Breast epithelium (tissue), 4 donors: ENCODE results near the gene APOL4. TPM values are rescaled to one million over a fixed set of nuclear protein-coding genes. Genes with fewer than 3 reads are reported as not detected.
A peak's percentile ranks its signal among the peaks of the same experiment; 100 is the strongest.
"Not testable (repeated sequence)": the region's sequence is repeated elsewhere in the genome, so short reads cannot be mapped to it uniquely, and the experiment has no call there.

ENCODE experiments used
- DNase-seq, 2 donors: peaks; one replicate each; pipeline ENCODE4 v3.0.0-alpha.2; 2019; ENCODE audit warnings: low spot score in 2 of 2
- H3K27ac ChIP-seq, 2 donors: fragments of 200-600 bp; sonication (generic) in 1 of 2; one replicate each; pipeline ENCODE4 v1.5.1; 2016 to 2019; ENCODE audit warnings: mild to moderate bottlenecking in 1 of 2
- H3K27me3 ChIP-seq, 2 donors: fragments of 200-600 bp; sonication (generic) in 1 of 2; one replicate each; pipeline versions ENCODE4 v1.5.1 to v1.6.0; 2017 to 2019; ENCODE audit warnings: control low read depth in 1 of 2, mild to moderate bottlenecking in 1 of 2
- H3K36me3 ChIP-seq: fragments of 200-600 bp; one replicate; pipeline ENCODE4 v1.5.1; 2019
- H3K4me1 ChIP-seq, 2 donors: fragments of 200-600 bp; sonication (generic); one replicate each; pipeline ENCODE4 v1.5.1; 2016 to 2019; ENCODE audit warnings: control low read depth in 1 of 2
- H3K4me3 ChIP-seq, 3 donors: fragments of 200-600 bp; sonication (generic); 1 replicate in 2 of 3; 2 replicates in 1 of 3; pipeline ENCODE4 v1.5.1; 2016 to 2019; ENCODE audit warnings: mild to moderate bottlenecking in 3 of 3, moderate library complexity in 2 of 3
- H3K9me3 ChIP-seq, 2 donors: fragments of 200-600 bp; sonication (generic) in 1 of 2; one replicate each; pipeline ENCODE4 v1.5.1; 2016 to 2019; ENCODE audit warnings: control low read depth in 1 of 2
- POLR2A ChIP-seq: fragments of 450-650 bp; IDR thresholded peaks from one replicate; pipeline ENCODE4 v1.6.1; 2016; ENCODE audit warnings: antibody characterized with exemption, mild to moderate bottlenecking, moderate library complexity
- POLR2AphosphoS5 ChIP-seq, 3 donors: sonication (generic); formaldehyde crosslinking; IDR thresholded peaks; one replicate each; pipeline ENCODE4 v1.6.1; 2017; ENCODE audit warnings: antibody characterized with exemption in 3 of 3
- intact Hi-C: fragments of 100-400 bp; cut with DNase I; formaldehyde crosslinking; loops from one replicate; pipeline ENCODE4 v1.15.1; 2023; ENCODE audit warnings: low total_unique reads
- total RNA-seq, 3 donors: library from RNA; depleted of rRNA; stranded (reverse); fragments of >200 nt; gene quantifications; one replicate each; pipeline ENCODE4 v1.1.0, GENCODE V29; 2016
- TF ChIP-seq, protein P1 (sequence below), 3 donors: fragments of 450-650 bp; IDR thresholded peaks; one replicate each; pipeline ENCODE4 v1.5.1; 2016 to 2017; ENCODE audit warnings: antibody characterized with exemption in 3 of 3, mild to moderate bottlenecking in 3 of 3, moderate library complexity in 3 of 3

The APOL4 gene
- total RNA-seq, 3 donors from 2014 or later, result 4.9 to 41.3 (median 15.0) TPM

DNA sequence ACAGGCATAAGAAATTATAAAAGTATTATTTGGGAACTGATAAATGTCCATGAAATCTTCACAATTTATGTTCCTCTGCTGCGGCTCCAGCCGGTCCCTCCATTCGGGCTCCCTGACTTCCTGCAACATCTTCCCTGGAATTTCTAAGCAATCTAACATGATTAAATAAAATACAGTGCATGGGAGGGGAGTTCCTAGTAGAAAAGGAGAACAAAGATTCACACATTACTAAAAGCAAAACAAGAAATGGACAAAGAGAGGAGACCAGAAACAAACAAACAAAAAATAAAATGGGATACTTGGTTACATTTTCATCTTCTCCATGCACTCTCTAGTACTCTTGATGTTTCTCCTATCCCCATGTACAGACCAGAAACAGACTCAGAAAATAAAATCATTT, 8.6 kb upstream of the APOL4 start:
- TF ChIP-seq POLR2A (no peak), POLR2AphosphoS5 (IDR thresholded peaks at IDR 0.05) (no peak)
- TF ChIP-seq, protein P1, sequence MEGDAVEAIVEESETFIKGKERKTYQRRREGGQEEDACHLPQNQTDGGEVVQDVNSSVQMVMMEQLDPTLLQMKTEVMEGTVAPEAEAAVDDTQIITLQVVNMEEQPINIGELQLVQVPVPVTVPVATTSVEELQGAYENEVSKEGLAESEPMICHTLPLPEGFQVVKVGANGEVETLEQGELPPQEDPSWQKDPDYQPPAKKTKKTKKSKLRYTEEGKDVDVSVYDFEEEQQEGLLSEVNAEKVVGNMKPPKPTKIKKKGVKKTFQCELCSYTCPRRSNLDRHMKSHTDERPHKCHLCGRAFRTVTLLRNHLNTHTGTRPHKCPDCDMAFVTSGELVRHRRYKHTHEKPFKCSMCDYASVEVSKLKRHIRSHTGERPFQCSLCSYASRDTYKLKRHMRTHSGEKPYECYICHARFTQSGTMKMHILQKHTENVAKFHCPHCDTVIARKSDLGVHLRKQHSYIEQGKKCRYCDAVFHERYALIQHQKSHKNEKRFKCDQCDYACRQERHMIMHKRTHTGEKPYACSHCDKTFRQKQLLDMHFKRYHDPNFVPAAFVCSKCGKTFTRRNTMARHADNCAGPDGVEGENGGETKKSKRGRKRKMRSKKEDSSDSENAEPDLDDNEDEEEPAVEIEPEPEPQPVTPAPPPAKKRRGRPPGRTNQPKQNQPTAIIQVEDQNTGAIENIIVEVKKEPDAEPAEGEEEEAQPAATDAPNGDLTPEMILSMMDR (IDR thresholded peaks at IDR 0.05), result no peak
- no peaks in the 10 kb centered on the region for H3K27me3 ChIP-seq
- intact Hi-C loops, result no loop called here
- DNase-seq, result no peak
- no peaks in the 10 kb centered on the region for H3K4me1 ChIP-seq
- no peak overlapping the region for H3K27ac ChIP-seq
- no peaks in the 10 kb centered on the region for H3K36me3 ChIP-seq
- no peaks in the 10 kb centered on the region for H3K9me3 ChIP-seq
- H3K4me3 ChIP-seq, result no peak overlapping the region

DNA sequence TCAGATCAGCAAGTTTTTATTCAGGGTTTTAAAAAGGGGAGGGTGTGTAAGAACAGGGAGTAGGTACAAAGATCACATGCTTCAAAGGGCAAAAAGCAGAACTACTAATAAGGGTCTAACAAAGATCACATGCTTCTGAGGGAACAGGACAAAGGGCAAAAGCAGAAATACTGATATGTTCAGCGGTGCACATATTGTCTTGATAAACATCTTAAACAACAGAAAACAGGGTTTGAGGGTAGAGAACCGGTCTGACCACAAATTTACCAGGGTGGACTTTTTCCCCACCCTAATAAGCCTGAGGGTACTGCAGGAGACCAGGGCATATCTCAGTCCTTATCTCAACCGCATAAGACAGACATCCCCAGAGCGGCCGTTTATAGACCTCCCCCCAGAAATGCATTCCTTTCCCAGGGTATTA, 7.9 kb upstream of the APOL4 start:
- DNase-seq, H3K27ac ChIP-seq, H3K36me3 ChIP-seq, H3K9me3 ChIP-seq, H3K4me3 ChIP-seq, H3K4me1 ChIP-seq, intact Hi-C loops, H3K27me3 ChIP-seq: not testable (repeated sequence)

DNA sequence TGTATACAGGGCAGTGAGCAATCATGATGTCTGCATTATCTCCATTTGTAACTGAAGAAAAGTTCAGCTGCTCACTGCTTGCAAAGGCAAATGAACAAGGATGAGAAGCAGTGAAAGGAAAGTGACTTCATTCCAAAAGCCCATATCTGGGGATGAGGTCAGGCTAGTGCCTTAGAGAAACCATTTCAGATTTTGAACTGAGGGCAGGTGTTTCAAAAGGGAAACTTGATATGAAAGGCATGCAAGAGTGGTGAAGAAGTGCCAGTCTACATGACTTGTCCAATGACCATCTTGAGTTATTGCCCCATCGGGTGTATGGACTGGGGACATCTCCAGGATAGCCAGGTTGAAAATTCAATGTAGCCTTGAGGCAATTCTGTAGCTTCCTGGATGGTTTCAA, 7.3 kb upstream of the APOL4 start:
- TF ChIP-seq POLR2A (no peak), POLR2AphosphoS5 (IDR thresholded peaks at IDR 0.05) (no peak)
- TF ChIP-seq, protein P1 (IDR thresholded peaks at IDR 0.05), result no peak
- no peaks in the 10 kb centered on the region for H3K9me3 ChIP-seq

DNA sequence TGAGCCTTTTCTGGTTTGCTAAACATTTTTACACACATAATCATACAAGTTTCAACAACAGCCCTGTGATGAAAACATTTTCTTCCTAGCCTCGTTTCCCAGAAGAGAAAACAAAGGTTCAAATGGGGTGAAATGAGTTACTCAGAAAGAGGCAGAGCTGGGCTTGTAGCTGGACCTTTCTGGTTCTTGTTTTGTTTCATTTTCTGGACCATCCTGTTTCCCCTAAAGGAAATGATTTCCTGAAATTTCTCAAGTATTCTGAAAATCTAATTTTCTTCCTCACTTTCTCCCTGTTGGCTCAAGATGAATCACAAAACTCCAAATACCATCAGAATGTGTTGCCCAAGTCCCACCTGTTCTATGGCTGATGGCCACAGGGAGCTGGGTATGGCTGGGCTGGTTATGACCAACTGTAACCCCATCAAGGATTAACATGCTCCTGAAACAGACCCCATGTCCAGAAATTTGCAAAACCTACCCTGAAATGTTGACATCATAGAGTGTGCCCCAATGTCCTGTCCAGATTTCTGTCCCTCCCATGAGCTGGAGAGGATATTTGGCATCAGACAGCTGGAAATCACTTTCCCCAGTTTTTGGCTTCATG, 6.7 kb upstream of the APOL4 start:
- Histone ChIP-seq H3K27ac (peak overlapping the region; percentile 44 to 78), H3K4me1 (no peaks in the 10 kb centered on the region), H3K36me3 (no peaks in the 10 kb centered on the region), H3K27me3 (no peaks in the 10 kb centered on the region), H3K9me3 (no peaks in the 10 kb centered on the region), H3K4me3 (no peak overlapping the region)
- intact Hi-C loops, result no loop called here
- TF ChIP-seq POLR2AphosphoS5 (IDR thresholded peaks at IDR 0.05), result peak in 2 of 3 donors; percentile 14 to 32
- TF ChIP-seq, protein P1 (IDR thresholded peaks at IDR 0.05), result no peak
- DNase-seq, result peak in 1 of 2 donors; percentile 40

More for the DNA sequence above, 7.3 kb upstream of the APOL4 start:
- Histone ChIP-seq H3K27me3 (no peaks in the 10 kb centered on the region), H3K27ac (peak overlapping the region; percentile 44 to 78), H3K4me1 (no peaks in the 10 kb centered on the region), H3K4me3 (no peak overlapping the region), H3K36me3 (no peaks in the 10 kb centered on the region)
- intact Hi-C loops, result no loop called here
- no peak for DNase-seq

DNA sequence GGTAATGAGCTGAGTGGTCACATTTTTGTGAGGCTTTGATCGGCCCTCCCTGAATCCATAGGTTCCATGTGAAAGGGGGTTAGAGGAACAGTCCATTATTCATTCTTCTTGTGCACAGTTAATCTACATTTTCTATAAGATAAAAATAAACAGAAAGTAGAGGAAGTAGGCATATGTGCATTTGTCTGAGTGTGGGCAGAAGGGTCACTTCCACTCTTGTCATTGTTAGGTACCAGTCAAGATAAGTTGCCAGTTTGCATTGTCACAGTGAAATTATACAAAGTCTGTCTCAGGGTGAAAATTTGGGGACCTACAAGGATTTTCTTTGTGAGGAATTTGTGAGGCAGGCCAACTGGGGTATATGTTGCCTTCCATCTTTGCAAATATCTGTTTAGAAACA, 4.6 kb upstream of the APOL4 start:
- no peak for DNase-seq
- H3K27me3 ChIP-seq, result no peaks in the 10 kb centered on the region
- no peaks in the 10 kb centered on the region for H3K9me3 ChIP-seq
- no peaks in the 10 kb centered on the region for H3K4me1 ChIP-seq
- intact Hi-C loops, result no loop called here
- H3K36me3 ChIP-seq, result no peaks in the 10 kb centered on the region
- no peak for TF ChIP-seq POLR2AphosphoS5 (IDR thresholded peaks at IDR 0.05)
- TF ChIP-seq POLR2A, result no peak
- TF ChIP-seq, protein P1 (IDR thresholded peaks at IDR 0.05), result no peak
- H3K27ac ChIP-seq, result peak overlapping the region in 1 of 2 donors; percentile 25
- no peak overlapping the region for H3K4me3 ChIP-seq

DNA sequence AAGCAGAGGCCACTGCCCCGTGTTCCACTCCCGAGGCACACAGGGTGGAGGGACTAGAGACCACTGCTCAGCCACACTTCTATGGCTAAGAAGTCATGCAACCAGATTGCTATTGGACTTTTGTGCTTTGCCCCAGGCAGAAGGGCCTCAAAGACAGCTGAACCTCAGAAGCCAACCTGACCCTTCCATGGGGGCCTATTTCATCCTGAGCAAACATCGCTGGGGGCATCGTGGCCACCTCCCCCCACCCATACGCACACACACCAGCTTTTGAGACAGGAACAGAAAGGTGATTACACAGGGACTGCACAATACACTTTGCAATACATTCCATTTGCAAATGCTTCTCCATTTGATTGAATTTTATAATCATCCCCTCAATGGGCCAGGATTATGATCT, 4.0 kb upstream of the APOL4 start:
- H3K4me3 ChIP-seq, H3K36me3 ChIP-seq, DNase-seq, H3K27ac ChIP-seq, H3K27me3 ChIP-seq, H3K9me3 ChIP-seq, intact Hi-C loops, H3K4me1 ChIP-seq: not testable (repeated sequence)
